ENCODE results near the gene CASD1.

GRCh38 chr7:94483843-94484242 is 25.8 kb upstream of the CASD1 start:
- TF ChIP-seq CTCF (IDR thresholded peaks at IDR 0.05) (no peak), POLR2A (IDR thresholded peaks at IDR 0.05) (no peak), POLR2AphosphoS5 (IDR thresholded peaks at IDR 0.05) (no peak), EP300 (IDR thresholded peaks at IDR 0.05) (no peak)
